NCI-H345 treated with DMSO at 0.1 percent for 48 hours (cell line): ENCODE data around the gene PPP1R13B.
"Not testable (repeated sequence)": the region's sequence is repeated elsewhere in the genome, so short reads cannot be mapped to it uniquely, and the experiment has no call there.

ENCODE experiments used
- DNase-seq: peaks from one replicate; lab custom pipeline; 2025; ENCODE audit not compliant: unreplicated experiment; lab: John Stamatoyannopoulos, UW

PPP1R13B gene, protein sequence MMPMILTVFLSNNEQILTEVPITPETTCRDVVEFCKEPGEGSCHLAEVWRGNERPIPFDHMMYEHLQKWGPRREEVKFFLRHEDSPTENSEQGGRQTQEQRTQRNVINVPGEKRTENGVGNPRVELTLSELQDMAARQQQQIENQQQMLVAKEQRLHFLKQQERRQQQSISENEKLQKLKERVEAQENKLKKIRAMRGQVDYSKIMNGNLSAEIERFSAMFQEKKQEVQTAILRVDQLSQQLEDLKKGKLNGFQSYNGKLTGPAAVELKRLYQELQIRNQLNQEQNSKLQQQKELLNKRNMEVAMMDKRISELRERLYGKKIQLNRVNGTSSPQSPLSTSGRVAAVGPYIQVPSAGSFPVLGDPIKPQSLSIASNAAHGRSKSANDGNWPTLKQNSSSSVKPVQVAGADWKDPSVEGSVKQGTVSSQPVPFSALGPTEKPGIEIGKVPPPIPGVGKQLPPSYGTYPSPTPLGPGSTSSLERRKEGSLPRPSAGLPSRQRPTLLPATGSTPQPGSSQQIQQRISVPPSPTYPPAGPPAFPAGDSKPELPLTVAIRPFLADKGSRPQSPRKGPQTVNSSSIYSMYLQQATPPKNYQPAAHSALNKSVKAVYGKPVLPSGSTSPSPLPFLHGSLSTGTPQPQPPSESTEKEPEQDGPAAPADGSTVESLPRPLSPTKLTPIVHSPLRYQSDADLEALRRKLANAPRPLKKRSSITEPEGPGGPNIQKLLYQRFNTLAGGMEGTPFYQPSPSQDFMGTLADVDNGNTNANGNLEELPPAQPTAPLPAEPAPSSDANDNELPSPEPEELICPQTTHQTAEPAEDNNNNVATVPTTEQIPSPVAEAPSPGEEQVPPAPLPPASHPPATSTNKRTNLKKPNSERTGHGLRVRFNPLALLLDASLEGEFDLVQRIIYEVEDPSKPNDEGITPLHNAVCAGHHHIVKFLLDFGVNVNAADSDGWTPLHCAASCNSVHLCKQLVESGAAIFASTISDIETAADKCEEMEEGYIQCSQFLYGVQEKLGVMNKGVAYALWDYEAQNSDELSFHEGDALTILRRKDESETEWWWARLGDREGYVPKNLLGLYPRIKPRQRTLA

DNA sequence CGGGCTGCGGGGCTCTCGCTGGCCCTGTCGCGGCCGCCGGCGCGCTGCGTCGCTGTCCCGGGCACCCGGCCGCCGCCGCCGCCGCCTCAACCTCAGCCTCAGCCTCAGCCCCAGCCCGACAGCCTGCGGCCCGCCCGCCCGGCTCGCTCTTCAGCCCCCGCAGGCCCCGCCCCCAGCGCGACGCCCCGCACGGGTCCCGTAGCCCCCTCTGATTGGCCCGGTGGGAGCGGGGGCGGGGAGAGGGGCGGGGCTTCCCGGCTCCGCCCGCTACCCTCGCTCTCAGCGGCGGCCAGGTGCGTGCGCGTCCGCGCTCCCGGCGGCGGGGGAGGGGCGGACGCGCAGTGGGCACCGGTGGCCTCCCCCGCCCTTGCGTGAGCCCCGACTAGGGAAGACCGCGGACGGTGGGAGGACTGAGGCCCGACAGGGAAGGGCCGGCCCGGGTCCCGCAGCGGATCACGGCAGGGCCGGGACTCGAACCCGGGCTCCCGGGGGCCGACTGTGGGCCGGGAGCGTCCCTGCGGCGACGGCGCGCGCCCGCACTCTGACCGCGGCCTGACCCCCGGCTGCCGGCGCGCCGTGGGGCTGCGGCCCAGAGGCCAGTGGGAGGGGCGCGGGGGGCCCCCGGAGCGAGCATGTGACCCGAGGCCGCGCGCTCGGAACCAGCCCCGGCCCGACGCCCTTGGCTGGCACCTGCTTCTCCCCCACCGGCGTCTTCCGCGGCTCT lies at the start of gene PPP1R13B:
TSS of gene PPP1R13B (minus strand) at position 125 of the 724 bp plus-strand sequence. CDS start 268 bp downstream, outside the sequence.
- peak; percentile 79 for DNase-seq

- DNase-seq: no peak
These were observed 49.2 kb upstream of the PPP1R13B start for GRCh38 chr14:103896578-103896977.

- no peak for DNase-seq
These were observed 47.3 kb upstream of the PPP1R13B start for GRCh38 chr14:103894723-103895059.

DNA sequence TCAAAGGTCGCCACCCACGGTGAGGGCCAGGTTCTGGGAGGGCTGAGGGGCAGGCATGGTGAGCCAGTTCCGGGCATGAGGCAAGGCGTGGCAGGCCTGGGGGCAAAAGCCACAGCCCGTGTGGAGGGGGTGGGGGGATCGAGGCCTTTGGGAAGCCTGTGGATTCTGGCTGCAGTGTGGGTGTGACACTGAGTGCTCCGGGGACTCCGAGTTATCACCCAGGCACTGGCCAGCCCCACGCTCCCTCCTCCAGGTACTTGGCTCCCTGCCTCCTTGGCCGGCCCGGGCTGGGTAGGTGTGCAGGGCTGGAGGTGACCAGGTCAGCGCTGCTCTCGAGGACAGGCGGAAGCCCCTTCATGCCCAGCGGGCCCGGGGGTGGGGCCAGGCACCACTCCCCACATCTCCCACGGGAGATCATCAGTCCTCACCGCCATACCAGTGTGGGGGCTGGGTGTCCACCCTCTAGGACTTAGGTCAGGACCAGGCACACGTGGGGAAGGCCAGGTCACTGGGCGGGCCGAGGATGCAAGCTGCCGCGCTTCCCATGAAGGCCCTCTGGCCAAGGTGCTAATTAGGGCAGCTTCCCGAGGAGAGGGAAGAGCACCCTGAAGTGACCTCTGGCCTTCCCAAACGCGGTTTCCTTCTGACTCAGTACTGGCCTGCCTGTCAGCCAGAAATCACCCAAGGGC lies 46.8 kb upstream of the PPP1R13B start:
- DNase-seq: no peak

- no peak for DNase-seq
These were observed 44.9 kb upstream of the PPP1R13B start for GRCh38 chr14:103892247-103892646.

DNA sequence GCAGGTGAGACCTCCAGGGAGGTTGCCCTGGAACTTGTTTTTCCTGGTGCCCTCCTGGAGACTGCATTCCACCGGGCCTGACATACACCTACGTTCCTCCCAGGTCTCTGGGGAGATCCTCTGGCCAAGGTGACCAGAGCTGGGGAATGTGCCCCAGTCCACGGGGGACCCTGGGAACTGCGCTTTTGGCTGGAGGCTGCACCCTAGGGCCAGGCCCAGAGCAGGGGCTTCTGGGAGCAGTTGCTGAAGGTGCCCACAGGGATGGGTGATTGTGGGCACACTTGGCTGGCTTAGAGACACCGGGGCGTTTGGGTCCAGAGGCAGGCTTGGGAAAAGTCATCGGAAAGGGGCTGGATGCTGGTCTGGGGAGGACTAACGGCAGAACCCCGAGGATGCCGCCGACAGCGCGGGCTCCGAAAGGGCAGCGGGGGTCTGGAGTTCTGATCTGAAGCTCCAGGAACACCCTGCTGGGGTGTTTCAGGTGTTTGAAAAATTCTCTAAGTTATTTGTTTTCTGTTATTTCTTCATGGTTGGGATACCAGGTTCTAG lies 44.4 kb upstream of the PPP1R13B start:
- no peak for DNase-seq

DNA sequence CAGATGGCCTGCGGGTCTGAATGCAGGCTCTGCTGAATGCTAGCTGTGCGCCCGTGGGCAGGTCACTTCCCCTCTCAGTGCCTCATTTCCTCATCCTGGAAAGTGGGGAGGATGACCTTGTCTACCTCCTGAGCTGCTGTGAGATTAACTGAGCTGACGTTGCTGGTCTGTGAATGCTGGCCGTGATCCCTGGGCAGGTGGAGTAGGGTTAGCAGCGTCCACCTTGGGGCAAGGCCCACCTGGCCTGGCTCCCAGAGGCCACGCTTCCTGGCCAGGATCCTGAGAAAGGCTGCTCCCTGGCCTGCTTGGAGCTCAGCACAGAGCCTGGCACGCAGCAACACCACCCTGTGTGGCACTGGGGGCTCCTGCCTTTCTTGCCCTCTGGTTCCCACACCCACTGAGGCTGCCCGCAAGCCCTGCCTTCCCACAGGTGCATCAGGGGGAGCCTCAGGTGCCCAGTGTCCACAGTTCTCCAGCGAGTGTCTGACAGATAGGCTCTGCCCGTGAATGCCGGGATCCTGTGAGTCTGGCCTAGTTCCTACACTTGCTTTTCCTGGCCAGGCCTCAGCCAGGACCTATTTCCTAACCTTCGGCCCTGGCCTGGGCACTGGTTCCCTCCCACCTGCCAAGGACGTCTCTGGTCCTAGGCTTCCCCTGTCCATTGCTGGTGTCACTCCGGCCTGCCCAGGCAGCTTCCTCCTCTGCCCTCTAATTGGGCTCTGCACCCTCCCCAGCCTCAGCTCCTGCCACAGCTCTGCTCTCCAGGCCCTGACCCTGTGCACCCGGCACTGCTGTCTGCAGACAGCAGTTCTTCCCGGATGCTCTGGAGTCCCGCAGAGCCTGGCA lies 43.7 kb upstream of the PPP1R13B start:
- no peak for DNase-seq

DNA sequence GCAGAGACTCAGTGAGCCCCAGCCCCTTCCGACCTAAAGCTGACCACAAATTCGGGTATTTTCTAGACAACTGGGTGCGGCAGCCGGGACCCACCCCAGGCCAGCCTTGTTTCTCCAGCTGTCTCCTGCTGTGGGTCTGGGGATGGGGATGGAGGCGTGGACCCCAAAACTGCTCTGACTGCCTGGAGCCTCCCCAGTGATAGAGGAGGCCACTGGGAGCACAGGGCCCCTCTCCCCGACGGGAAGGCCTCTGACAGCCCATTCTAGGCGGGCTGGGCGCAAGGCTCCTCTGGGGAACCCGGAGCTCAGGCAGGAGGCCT lies 42.6 kb upstream of the PPP1R13B start:
- DNase-seq: no peak

- no peak for DNase-seq
These were observed 42.1 kb upstream of the PPP1R13B start for GRCh38 chr14:103889313-103890051.

DNA sequence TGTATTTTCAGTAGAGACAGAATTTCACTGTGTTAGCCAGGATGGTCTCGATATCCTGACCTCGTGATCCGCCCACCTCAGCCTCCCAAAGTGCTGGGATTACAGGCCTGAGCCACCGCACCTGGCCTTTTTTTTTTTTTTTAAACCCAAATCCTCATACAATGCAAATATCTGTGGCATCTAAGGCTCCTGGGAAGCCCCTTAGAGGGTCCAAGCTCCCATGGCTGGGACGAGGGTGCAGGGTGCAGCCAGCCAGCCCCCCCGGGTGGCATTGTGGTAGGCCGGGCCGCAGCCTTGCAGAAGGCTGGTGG lies 41.6 kb upstream of the PPP1R13B start:
- not testable (repeated sequence) for DNase-seq

DNA sequence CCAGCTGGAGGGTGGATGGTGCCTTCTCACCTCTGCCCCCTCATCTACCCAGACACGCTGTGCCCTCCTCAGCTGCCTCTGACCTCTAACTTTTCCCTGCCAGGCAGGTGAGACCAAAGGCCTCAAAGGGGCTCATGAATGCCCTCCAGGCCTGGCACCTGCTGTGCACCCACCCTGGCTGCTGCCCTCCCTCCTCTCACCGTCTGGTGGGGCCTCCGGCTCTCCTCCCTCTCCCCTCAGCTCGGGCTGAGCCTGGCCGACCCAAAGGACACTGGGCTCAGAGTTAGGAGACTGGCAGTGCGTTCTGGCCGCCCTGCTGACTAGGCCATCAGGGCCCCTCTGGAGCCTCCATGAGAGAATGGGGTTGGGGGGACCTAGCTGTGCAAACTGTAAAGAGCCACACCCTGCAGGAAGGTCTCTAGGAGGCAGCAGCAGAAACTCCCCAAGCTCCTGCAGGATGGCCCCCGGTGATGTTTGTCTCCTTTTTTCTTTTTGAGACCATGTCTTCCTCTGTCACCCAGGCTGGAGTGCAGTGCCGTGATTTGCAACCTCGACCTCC lies 40.3 kb upstream of the PPP1R13B start:
- no peak for DNase-seq

DNA sequence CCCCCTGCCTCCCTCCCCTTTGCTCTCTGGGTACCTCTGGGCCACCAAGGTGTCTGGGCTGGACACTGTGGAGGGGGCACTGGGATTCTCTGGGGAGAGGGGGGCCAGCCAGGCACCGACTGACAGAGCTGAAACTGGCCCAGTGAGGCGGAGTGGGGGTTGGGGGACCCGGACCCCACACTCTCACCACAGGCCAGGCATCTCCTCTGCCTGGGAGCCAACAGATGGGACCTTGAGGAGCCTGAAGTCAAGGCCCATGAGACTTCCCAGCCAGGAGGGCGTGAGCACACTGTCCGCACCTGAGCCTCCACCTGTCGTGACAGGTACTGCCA lies 39.8 kb upstream of the PPP1R13B start:
- no peak for DNase-seq

- DNase-seq: no peak
These were observed 39.2 kb upstream of the PPP1R13B start for GRCh38 chr14:103886304-103887169.

GRCh38 chr14:103885509-103885932 lies 38.1 kb upstream of the PPP1R13B start:
- DNase-seq: no peak

GRCh38 chr14:103884854-103885253 lies 37.5 kb upstream of the PPP1R13B start:
- no peak for DNase-seq

GRCh38 chr14:103883263-103883523 lies 35.8 kb upstream of the PPP1R13B start:
- no peak for DNase-seq

DNA sequence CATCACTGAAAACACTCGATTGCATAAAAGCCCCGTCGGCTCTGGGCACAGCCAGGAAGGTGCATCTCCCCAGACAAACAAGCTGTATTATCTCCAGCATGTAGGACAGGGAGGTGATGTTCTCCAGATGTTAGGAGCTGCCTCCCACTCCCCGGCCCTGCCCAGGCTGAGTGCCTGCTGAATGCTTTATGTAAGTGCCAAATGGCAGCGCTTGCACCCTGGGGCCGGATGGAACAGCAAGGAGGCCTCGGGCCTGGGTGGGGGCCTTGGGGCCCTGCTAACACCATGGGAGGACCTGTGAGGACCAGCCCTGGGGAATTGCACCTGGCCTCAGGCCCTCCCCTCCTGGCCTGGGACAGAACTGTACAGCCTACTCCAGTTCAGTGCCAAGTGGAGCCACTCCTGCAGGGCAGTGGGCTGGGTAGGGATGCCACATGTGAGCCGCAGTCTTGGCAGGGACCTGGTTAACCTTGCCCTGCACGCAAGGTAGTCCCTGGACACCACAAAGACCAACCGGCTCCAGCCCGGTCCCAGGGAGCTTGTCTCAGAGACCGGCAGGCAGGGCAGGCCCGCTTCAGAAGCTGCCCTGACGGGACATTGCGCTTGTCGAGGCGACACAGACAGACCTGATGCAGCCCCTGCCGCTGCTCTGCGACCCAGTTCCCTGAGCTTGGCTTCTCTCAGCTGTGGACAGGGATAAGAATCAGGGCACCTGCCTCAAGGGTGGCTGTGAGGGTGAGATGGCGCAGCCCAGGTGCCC lies 35.3 kb upstream of the PPP1R13B start:
- DNase-seq: no peak
